ENCODE results near the gene THAP8.
A peak's percentile ranks its signal among the peaks of the same experiment; 100 is the strongest.

Gene THAP8

GRCh38 chr19:36060430-36060829, 6.3 kb upstream of the THAP8 start (continued):
- peak; percentile 97 for TF ChIP-seq CTCF (tag by site-specific recombination; IDR thresholded peaks at IDR 0.05)
- no peak for TF ChIP-seq ZNF670 (tag by site-specific recombination; IDR thresholded peaks at IDR 0.05; ENCODE audit: low read depth)
- TF ChIP-seq REST (tag by site-specific recombination; IDR thresholded peaks at IDR 0.05), result 0 out of 2 replicates have a peak, but pooled peaks have one; percentile 20
- peak; percentile 25; the same call in 1 of the 2 replicates for TF ChIP-seq IKZF3 (tag by site-specific recombination; IDR thresholded peaks at IDR 0.05)
- peak; percentile 15 for TF ChIP-seq ZBTB26 (tag by site-specific recombination; optimal IDR thresholded peaks at IDR 0.05)
- TF ChIP-seq ZBTB48 (tag by site-specific recombination; IDR thresholded peaks at IDR 0.05), result 0 out of 2 replicates have a peak, but pooled peaks have one; percentile 23
- no peak for TF ChIP-seq ZNF404 (tag by site-specific recombination; IDR thresholded peaks at IDR 0.05)
- no peak for TF ChIP-seq ZNF214 (tag by site-specific recombination; IDR thresholded peaks at IDR 0.05; ENCODE audit: borderline replicate concordance)
- peak; percentile 58 for TF ChIP-seq ZXDB (tag by site-specific recombination; IDR thresholded peaks at IDR 0.05)

GRCh38 chr19:36059180-36059910, 5.3 kb upstream of the THAP8 start:
- Histone ChIP-seq H3K36me3 (ENCODE audit: control insufficient read depth in 2 of 2, insufficient read depth in 1 of 2, low read length in 2 of 2) (peaks cover 63 to 75% of the 10 kb centered on the region in 2 experiments), H3K9me3 (ENCODE audit: control insufficient read depth, insufficient read depth, low read depth, low read length) (no peaks in the 10 kb centered on the region), H3K27ac (ENCODE audit: extremely low read depth, low read depth, low read length) (peak overlapping the region; percentile 32; the same call in 1 of the 2 replicates), H3K4me3 (ENCODE audit: low read depth, low read length) (no peak overlapping the region), H3K4me1 (ENCODE audit: control insufficient read depth, insufficient read depth, low read length) (peaks cover 25% of the 10 kb centered on the region)
- TF ChIP-seq ZNF366 (tag by site-specific recombination; conservative IDR thresholded peaks at IDR 0.05) (peak; percentile 29; the same call in 1 of the 2 replicates), WT1 (tag by site-specific recombination; IDR thresholded peaks at IDR 0.05) (peak; percentile 72), KLF8 (tag by site-specific recombination; IDR thresholded peaks at IDR 0.05) (0 out of 2 replicates have a peak, but pooled peaks have one; percentile 50), KLF7 (tag by site-specific recombination; IDR thresholded peaks at IDR 0.05; ENCODE audit: borderline replicate concordance) (no peak), YY1 (tag by site-specific recombination; IDR thresholded peaks at IDR 0.05) (no peak), SP7 (tag by site-specific recombination; IDR thresholded peaks at IDR 0.05) (0 out of 2 replicates have a peak, but pooled peaks have one; percentile 21), GFI1B (tag by site-specific recombination; IDR thresholded peaks at IDR 0.05) (no peak), ZNF362 (tag by site-specific recombination; IDR thresholded peaks at IDR 0.05) (peak; percentile 45; the same call in 1 of the 2 replicates), ZNF629 (tag by site-specific recombination; IDR thresholded peaks at IDR 0.05) (peak; percentile 36; the same call in 1 of the 2 replicates), ZNF121 (tag by site-specific recombination; IDR thresholded peaks at IDR 0.05) (peak; percentile 79)
- POLR2A ChIA-PET, result interaction anchor here (1.2 to 2.3 kb wide), 3 partner anchors 7 to 110 kb away, joined by 3 to 7 read pairs (median 6); no protein-coding TSS in a partner anchor
- CTCF ChIA-PET, result interaction anchor here (0.5 to 4.8 kb wide), 23 partner anchors 8 to 1503 kb away, joined by 3 to 72 read pairs (median 5); partner anchors contain the start of genes POLR2I and TBCB

Data from HEK293 (cell line).